Activated CD4-positive, alpha-beta T cell treated with anti-CD3 and anti-CD28 coated beads, Interleukin-10, Interleukin-2, amounts not matched to agents 100 ng/mL and 50 ng/mL, durations not matched to agents 16 hours and 8 hours (primary cell): ENCODE data around the gene CD300LF.

ENCODE experiments used
- DNase-seq: peaks from one replicate; pipeline ENCODE4 v3.0.0-alpha.2; 2020

The CD300LF gene

GRCh38 chr17:74729368-74729767 lies 16.6 kb upstream of the CD300LF start:
- DNase-seq = no peak

DNA sequence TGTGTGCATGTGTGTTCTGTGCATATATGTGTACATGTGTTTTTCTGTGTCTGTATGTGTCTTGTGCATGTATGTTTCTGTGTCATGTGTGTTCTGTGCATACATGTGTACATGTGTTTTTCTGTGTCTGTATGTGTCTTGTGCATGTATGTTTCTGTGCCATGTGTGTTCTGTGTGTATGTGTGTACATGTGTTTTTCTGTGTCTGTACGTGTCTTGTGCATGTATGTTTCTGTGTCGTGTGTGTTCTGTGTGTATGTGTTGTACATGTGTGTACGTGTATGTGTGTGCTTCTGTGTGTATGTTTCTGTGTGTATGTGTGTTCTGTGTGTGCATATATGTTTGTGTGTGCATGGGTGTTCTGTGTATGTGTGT lies 16.0 kb upstream of the CD300LF start:
- no peak for DNase-seq

- no peak for DNase-seq
Observed at GRCh38 chr17:74728033-74728701, 15.4 kb upstream of the CD300LF start.

GRCh38 chr17:74725111-74725510 lies 12.4 kb upstream of the CD300LF start:
- DNase-seq = no peak

GRCh38 chr17:74723891-74724290 lies 11.2 kb upstream of the CD300LF start:
- no peak for DNase-seq

DNA sequence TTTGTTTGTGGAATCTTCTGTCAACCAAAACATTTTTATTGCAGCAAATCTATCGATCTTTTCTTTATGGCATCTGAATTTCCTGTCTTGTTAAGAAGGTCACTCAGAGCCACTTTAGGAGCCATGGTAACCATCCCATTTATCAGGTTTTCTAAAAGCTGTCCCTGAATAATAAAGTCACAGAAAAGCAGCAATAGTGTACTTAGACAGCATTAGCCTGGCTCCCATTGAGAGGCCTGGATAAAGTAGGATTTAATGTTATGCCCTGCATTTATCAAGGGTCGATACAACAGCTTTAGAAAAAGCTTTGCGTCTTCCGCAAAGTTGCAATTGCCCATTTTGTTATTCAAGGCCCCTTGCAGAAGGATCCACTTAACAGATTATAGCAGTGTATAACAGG lies 10.1 kb upstream of the CD300LF start:
- DNase-seq = no peak

DNA sequence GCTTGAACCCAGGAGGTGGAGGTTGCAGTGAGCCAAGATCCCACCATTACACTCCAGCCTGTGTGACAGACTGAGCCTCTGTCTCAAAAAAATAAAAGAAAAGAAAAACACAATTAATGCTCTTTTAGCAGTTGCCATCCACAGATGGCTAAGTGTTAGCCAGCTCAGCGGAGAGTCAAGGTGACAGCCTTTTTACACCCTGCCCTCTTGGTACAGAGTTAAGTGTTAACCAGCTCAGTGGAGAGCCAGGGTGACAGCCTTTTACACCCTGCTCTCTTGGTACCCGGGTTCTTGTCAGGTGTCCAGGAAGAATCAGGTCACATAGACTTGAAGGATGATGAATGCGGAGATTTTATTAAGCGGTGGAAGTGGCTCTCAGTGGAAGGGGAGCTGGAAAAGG lies 7.8 kb upstream of the CD300LF start:
- no peak for DNase-seq

GRCh38 chr17:74715144-74715543 lies 2.4 kb upstream of the CD300LF start:
- no peak for DNase-seq

- DNase-seq = no peak
Observed at GRCh38 chr17:74713171-74713755, 540 bp upstream of the CD300LF start.

GRCh38 chr17:74712301-74712700 lies 422 bp downstream of the CD300LF start:
- DNase-seq = no peak

DNA sequence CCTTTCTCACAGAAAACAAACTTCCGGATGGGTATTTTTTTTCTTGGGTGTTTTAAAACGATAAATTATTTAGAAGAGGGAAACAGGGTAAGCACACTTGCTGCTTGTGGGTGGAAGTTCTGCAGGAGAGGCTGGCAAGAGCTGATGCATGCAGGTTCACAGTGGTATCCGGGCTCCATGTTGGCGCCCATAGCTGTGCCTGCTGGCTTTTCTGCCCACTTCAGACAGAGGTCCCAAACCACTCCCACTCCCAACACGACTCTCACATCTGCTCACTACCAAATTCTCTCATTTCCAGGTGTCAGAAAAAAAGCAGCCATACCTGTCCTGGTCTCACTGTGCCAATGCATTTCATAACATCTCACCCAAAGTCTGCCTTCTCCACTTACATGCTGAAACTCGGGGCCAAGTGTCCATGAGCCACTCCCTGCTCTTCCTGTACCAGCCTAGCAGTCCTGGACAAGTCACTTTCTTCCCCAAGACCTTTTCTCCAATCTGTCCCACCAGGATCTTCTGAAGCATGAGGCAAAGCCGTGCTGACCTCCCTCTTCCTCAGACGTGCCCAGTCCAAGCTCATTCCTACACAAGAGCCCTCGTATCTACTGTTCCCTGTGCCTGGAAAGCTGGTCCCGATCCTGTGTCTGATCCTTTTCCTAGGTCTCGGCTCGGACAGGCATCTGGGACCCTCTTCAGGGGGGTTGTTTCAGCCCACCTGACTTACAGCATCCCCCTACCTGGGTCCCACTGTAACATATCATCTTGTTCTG lies 1.5 kb downstream of the CD300LF start:
- no peak for DNase-seq

DNA sequence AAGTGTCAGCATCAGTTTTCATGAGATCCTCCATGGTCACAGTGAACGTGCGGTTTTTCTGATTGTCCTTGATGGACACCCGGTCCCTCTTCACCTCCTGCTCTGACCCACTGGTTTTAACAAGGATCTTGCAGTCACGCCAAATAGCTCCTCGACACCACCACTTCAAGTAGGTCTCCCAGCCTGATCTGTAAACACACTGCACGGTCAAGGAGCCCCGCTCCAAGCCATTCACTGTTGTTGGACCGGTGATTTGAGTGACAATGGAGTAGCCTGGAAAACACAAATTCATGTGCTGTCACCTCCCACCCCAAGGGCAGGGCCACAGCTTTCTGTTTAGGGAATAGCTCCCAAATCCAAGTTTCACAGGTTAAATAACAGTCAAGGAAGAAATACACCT lies 8.2 kb downstream of the CD300LF start:
- no peak for DNase-seq

- no peak for DNase-seq
Observed at GRCh38 chr17:74703311-74703710, 9.4 kb downstream of the CD300LF start.

- no peak for DNase-seq
Observed at GRCh38 chr17:74702116-74702871, 10.4 kb downstream of the CD300LF start.

- no peak for DNase-seq
Observed at GRCh38 chr17:74699236-74699635, 13.5 kb downstream of the CD300LF start.

DNA sequence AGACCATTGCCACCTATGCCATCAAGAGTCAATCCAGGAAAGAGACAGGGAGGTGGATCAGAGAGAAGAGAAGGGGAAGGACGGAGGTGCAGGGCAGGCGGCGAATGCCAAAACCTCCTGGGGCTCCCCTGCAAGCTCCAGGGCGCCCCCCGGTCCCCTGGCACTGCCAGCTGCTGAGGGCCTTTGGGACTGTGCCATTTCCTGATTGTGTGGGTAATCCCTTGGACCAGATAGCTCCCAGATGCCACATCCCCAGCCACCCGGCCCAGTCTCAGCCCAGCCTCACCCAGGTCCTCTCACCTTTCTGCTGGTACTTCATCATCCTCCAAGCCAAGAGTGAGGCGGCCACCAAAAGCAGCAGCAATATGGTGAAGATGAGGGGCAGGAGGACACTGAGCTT lies 14.7 kb downstream of the CD300LF start:
- no peak for DNase-seq

GRCh38 chr17:74697515-74697914 lies 15.2 kb downstream of the CD300LF start:
- no peak for DNase-seq

DNA sequence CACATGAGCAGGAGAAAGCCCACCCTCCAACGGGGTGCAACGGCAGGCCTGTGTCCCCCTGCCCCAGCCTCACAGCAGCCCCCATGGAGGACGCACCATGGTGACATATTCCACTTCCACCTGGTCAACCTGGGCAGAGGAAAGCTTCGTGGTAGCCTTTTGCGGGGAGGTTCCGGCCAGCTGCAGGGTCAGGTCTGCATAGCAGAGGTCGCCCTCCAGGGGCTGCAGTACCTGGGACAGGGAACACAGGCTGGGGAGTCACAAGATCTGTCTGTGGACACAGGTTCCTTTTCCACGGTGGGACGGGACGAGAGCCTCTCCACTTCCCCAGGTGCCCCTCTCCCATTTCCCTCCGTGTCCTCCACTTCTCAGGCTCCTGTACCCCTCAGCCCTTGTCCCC lies 17.1 kb downstream of the CD300LF start:
- no peak for DNase-seq

DNA sequence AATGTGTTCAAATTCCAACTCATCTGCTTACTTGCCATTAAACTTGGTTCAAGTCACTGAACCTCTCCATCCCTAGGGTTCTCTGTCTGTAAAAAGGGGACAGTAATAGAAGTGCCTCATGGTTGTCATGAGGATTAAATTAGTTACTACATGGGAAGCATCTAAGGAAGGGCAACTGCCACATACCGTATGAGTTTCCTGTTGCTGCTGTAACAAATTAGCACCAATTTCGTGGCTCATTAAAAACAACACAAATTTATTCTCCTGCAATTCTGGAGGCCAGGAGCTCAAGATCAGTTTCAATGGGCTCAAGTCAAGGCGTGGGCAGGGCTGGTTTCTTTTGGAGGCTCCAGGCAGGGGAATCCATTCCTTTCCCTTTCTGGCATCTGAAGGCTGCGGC lies 18.6 kb downstream of the CD300LF start:
- no peak for DNase-seq

DNA sequence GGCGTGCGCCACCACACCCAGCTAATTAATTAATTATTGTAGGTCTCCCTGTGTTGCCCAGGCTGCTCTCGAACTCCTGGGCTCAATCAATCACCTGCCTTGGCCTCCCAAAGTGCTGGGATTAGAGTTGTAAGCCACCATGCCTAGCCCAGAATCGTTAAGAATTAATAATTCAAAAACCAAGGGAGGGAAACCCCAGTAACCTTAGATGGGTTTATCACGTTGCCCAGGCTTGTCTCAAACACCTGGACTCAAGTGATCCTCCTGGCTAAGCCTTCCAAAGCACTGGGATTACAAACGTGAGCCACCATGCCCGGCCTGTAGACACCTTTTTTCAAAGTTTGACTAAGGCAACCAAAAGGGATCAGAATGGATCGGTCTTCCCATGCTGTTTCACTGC lies 21.6 kb downstream of the CD300LF start:
- DNase-seq = no peak

DNA sequence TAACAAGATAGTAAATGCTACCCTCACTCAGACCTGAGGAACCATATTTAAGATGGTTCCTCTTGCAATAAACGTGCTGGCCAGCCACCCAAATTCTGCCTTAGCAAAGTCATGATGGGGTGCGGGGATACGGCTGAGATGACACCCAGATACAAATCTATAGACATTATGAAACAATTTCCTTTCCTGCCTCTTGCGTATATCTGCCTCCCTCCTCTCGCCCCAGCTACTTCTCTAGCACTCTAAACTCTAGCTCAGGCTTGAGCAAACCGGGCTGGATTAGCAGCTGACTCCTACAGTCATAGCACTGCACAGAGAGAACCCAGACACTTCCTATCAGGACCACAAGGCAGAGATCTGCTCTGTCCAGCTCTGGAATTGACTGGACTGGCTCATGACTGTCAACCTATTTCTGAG lies 22.3 kb downstream of the CD300LF start:
- DNase-seq = peak; percentile 49

- DNase-seq = no peak
Observed at GRCh38 chr17:74687886-74688285, 24.8 kb downstream of the CD300LF start.

DNA sequence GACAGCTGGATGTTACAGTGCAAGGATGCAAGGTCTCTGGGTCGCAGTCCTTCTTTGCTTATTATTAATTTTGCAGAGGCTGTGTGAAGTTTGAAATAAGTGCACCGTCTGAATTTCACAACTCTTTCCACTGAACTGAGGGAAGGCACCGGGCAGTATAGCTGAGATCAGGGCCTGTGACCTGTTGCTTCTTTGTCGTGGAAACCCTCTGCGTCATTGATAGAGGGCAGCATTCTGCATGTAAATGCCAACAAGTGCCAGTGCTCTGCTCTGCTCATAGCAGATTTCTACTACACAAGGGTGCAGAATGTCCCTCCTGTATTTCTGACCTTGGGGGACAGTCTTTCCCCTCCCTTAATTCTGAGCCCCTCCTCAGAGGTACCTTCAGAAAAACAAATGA lies 26.0 kb downstream of the CD300LF start:
- DNase-seq = no peak
